PFSK-1 (cell line): ENCODE measurements around the gene ATL2.

Source experiments
- FOXP2 ChIP-seq: optimal IDR thresholded peaks from 2 replicates; pipeline ENCODE3; 2011; ENCODE audit warnings: borderline replicate concordance, control low read depth, inconsistent platforms; ENCODE audit not compliant: insufficient read depth; ENCODE audit errors: extremely low read length, extremely low read depth
- POLR2AphosphoS5 ChIP-seq: IDR thresholded peaks from 2 replicates; pipeline ENCODE4 v1.6.1; 2012; ENCODE audit warnings: low read depth, mild to moderate bottlenecking, control low read depth, low read length, moderate library complexity
- SIN3A ChIP-seq: IDR thresholded peaks from 2 replicates; pipeline ENCODE4 v1.6.1; 2012; ENCODE audit warnings: mild to moderate bottlenecking, low read length, moderate library complexity, borderline replicate concordance; ENCODE audit not compliant: insufficient read depth
- TAF1 ChIP-seq: IDR thresholded peaks from 2 replicates; pipeline ENCODE4 v1.6.1; 2012; ENCODE audit warnings: low read length, control low read depth, borderline replicate concordance; ENCODE audit not compliant: insufficient read depth
- TF ChIP-seq, protein P1 (sequence below), 2 experiments: IDR thresholded peaks; 2 replicates each; pipeline versions ENCODE4 v1.6.1 to v1.8.0; 2011 to 2012; ENCODE audit warnings: low read depth in 2 of 2, low read length in 2 of 2, control low read depth in 1 of 2, inconsistent platforms in 1 of 2, mild to moderate bottlenecking in 1 of 2, moderate library complexity in 1 of 2; ENCODE audit not compliant: insufficient read depth in 1 of 2

ATL2 gene

DNA sequence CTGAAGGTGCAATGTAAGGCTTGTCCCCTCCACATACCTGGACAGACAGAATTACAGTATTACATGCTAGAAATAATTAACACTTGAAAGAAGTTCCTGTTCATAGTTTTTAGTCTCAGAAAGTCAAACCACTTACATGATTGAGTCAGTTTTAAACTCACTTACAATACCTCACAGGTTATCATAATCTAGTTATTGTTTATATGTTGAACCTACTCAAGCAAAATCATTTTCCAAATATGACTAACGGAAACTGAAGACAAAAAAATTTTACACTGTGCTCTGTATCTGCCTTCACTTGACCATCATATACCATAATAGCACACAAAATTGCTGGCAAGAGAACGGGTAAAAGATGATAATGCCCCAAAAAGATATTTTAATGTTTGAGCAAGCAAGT, 78.5 kb downstream of the ATL2 start:
- TF ChIP-seq, protein P1, sequence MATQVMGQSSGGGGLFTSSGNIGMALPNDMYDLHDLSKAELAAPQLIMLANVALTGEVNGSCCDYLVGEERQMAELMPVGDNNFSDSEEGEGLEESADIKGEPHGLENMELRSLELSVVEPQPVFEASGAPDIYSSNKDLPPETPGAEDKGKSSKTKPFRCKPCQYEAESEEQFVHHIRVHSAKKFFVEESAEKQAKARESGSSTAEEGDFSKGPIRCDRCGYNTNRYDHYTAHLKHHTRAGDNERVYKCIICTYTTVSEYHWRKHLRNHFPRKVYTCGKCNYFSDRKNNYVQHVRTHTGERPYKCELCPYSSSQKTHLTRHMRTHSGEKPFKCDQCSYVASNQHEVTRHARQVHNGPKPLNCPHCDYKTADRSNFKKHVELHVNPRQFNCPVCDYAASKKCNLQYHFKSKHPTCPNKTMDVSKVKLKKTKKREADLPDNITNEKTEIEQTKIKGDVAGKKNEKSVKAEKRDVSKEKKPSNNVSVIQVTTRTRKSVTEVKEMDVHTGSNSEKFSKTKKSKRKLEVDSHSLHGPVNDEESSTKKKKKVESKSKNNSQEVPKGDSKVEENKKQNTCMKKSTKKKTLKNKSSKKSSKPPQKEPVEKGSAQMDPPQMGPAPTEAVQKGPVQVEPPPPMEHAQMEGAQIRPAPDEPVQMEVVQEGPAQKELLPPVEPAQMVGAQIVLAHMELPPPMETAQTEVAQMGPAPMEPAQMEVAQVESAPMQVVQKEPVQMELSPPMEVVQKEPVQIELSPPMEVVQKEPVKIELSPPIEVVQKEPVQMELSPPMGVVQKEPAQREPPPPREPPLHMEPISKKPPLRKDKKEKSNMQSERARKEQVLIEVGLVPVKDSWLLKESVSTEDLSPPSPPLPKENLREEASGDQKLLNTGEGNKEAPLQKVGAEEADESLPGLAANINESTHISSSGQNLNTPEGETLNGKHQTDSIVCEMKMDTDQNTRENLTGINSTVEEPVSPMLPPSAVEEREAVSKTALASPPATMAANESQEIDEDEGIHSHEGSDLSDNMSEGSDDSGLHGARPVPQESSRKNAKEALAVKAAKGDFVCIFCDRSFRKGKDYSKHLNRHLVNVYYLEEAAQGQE (IDR thresholded peaks at IDR 0.05; ENCODE audit: insufficient read depth in 1 of 2, low read depth in 2 of 2, low read length in 2 of 2): no peak
- TF ChIP-seq FOXP2: no peak
- no peak for TF ChIP-seq TAF1
- TF ChIP-seq POLR2AphosphoS5: no peak
- TF ChIP-seq SIN3A: no peak

DNA sequence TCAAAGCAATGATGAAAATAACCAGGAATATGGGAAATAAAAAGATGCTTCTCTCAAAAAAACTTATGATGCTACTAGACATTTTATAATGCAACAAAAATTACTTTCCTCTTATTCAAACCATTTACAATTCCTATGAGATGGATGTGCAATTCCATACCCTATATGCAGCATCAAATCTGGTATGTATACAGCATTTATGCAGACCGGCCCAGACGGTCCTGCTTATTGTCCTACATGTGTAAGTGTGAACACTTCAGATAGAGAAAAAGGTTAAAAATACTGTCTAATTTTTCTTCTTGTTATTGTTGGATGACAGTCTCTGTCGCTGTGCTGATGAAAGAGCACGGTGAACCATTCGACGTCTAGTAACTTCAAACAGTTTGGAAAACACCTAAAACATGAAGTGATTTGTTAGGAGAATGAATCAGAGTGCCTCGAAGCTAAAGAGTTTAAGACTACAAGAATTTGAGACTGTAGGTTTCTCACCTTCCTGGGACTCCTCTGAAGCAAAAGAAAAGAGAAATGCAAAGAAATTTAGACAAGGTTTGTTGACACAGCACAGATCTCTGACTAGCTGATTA, 80.8 kb downstream of the ATL2 start:
- TF ChIP-seq SIN3A: no peak
- TF ChIP-seq, protein P1 (IDR thresholded peaks at IDR 0.05; ENCODE audit: insufficient read depth in 1 of 2, low read depth in 2 of 2, low read length in 2 of 2): no peak
- no peak for TF ChIP-seq TAF1
- TF ChIP-seq POLR2AphosphoS5: no peak
- no peak for TF ChIP-seq FOXP2

DNA sequence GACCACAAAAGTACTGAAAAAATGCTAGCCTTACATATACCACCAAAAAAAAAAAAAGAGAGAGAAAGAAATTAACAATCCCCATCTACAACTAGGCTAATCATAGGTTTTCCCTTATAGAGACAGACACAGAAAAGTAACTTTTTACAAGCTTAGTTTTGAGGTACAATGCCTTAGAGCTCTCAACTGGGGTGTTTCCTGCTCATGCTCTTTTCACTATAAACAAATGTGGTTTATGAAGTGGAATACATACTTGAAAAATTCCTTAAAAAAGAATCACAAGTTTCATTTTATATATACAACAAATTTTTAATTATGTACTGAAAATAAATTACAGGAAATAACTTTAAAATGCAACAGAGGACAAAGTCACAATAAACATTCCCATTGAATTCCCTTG, 82.5 kb downstream of the ATL2 start:
- TF ChIP-seq, protein P1 (IDR thresholded peaks at IDR 0.05; ENCODE audit: insufficient read depth in 1 of 2, low read depth in 2 of 2, low read length in 2 of 2): no peak
- no peak for TF ChIP-seq SIN3A
- TF ChIP-seq FOXP2: no peak
- TF ChIP-seq TAF1: no peak
- TF ChIP-seq POLR2AphosphoS5: no peak

DNA sequence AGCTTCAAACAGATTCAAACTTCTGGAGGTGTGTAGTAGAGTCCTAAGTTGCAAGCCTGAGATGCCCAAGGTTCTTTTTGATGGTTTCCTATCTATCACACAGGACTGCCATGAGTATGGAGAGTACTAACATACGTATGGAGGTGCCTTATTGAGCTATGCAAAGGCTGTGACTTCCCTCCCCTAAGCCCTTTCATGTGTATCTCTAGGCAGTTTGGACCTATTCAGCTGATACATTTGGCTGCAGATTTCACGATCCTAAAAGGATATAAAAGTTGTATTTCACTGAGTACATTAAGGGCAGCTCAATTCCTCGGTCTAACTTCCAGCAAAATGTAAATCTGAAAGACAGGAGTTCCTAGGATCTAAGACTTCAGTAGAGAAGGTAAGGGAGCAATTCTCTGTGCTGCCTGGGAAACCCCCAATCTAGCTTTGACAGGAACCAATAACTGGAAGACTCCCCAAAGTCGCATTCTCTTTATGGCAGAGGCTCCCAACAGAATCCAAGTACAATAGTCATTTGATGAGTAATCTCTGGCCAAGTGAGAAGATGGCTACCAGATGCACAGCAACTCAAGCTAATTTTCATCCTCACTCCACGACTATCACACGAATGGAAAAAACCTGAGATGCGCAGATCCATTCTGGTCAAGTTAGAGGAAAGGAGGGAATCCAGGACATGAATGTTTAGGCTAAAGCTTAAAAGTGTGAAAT, 83.8 kb downstream of the ATL2 start:
- TF ChIP-seq, protein P1 (IDR thresholded peaks at IDR 0.05; ENCODE audit: insufficient read depth in 1 of 2, low read depth in 2 of 2, low read length in 2 of 2): no peak
- TF ChIP-seq POLR2AphosphoS5: no peak
- TF ChIP-seq FOXP2: no peak
- no peak for TF ChIP-seq SIN3A
- no peak for TF ChIP-seq TAF1

DNA sequence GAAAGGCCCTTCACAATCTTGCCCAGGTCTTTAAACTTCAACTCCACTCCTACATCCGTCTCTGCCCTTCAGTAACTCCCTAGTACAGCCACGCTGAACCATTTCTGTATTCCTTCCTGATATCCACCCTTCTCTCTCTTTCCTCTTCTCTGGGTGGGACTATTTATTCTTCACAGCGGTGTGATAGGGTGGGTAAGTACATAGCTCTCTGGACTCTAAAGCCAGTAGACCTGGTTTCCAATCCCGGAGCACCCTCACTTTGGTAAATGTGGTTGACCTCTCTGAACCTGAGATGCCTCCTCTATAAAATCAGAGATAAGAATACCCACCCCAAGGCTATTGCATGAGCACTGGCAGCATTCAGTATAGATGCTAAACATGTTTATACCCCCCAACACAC, 86.7 kb downstream of the ATL2 start:
- TF ChIP-seq TAF1 (no peak), SIN3A (no peak), FOXP2 (no peak), POLR2AphosphoS5 (no peak)
- TF ChIP-seq, protein P1 (IDR thresholded peaks at IDR 0.05; ENCODE audit: insufficient read depth in 1 of 2, low read depth in 2 of 2, low read length in 2 of 2): no peak
